K562 (cell line): ENCODE results near the gene AIFM3. TPM values are rescaled to one million over a fixed set of nuclear protein-coding genes. Genes with fewer than 3 reads are reported as not detected.

ENCODE experiments used
- CCAR2 ChIP-seq: fragments of 200-400 bp; formaldehyde crosslinking; IDR thresholded peaks from 2 replicates; pipeline ENCODE4 v1.6.1; 2017; ENCODE audit warnings: mild to moderate bottlenecking, low read depth, low read length
- ETV5 ChIP-seq: sonication (generic); formaldehyde crosslinking; IDR thresholded peaks from 2 replicates; pipeline ENCODE4 v1.4.0; 2020; ENCODE audit warnings: low read depth, mild to moderate bottlenecking, missing genetic modification reagents
- HDAC2 ChIP-seq: fragments of 450-650 bp; IDR thresholded peaks from 2 replicates; pipeline ENCODE4 v1.6.1; 2016; ENCODE audit warnings: mild to moderate bottlenecking
- NFYB ChIP-seq: IDR thresholded peaks from 2 replicates; pipeline ENCODE4 v1.6.1; 2011; ENCODE audit warnings: mild to moderate bottlenecking, moderate library complexity; ENCODE audit not compliant: insufficient read length; ENCODE audit errors: extremely low read depth
- ZNF407 ChIP-seq: fragments of 450-650 bp; IDR thresholded peaks from 2 replicates; pipeline ENCODE4 v1.6.1; 2016; ENCODE audit warnings: low read depth
- polyA plus RNA-seq, 8 experiments: library from polyadenylated mRNA; depleted of rRNA in 4 of 8; stranded (reverse) in 5 of 8; unstranded in 3 of 8; fragments of >200 nt; fragmentation: Nextera tagmentation in 2 of 8; fragmentation: Illumina TruSeq in 1 of 8; extraction: Ambion mirVana in 2 of 8; extraction: Trizol in 1 of 8; gene quantifications; 2 replicates each; pipeline versions ENCODE4 v1.2.1 to v1.2.3, GENCODE V29; 2011 to 2014; ENCODE audit warnings: inconsistent platforms in 1 of 8, missing spikeins in 1 of 8
- total RNA-seq, 7 experiments: library from RNA; depleted of rRNA in 6 of 7; stranded (reverse); fragments of >200 nt in 6 of 7; fragmentation: Illumina TruSeq in 2 of 7; extraction: Trizol in 2 of 7; gene quantifications; 2 replicates each; pipeline versions ENCODE4 v1.2.1 to v1.2.3, GENCODE V29; 2011 to 2021; ENCODE audit warnings: low replicate concordance in 1 of 7
- TF ChIP-seq, protein P1 (sequence below): fragments of 200-600 bp; sonication (generic); IDR thresholded peaks from one replicate; pipeline ENCODE4 v1.6.1; 2012; ENCODE audit warnings: mild to moderate bottlenecking, low read depth, low read length, inconsistent platforms
- TF ChIP-seq, protein P2 (sequence below): sonication (generic); formaldehyde crosslinking; IDR thresholded peaks from 2 replicates; pipeline ENCODE4 v1.8.0; 2022; ENCODE audit warnings: mild to moderate bottlenecking, missing genetic modification reagents

The AIFM3 gene
- total and polyA plus RNA-seq, 9 of the 15 experiments (the other 6 are each of a cell fraction or from before 2014, with no cell fraction given): 0.03 to 0.20 (median 0.07) TPM; not detected in 1

DNA sequence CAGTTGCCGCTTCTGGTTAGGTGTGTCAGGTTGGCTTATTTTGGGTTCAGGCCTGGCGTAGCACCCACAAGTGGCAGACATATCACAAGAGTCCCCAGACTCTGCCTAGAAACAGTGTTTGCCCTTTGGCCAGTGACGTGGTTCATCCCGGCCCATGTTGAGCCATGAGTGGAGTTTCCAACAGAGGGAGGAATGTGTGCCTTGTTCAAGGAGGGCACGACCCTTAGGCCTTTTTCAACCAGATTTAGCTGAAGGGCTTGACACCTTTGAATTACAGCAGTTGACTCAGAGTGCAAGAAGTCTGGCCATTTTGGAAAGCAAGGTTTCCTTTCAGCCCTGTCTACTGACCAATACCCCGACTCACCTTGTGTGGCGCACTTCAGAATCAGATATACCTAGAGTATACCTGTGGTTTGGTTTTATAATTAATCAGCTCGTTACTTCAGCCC, 15.1 kb upstream of the AIFM3 start (continued):
- TF ChIP-seq, protein P1, sequence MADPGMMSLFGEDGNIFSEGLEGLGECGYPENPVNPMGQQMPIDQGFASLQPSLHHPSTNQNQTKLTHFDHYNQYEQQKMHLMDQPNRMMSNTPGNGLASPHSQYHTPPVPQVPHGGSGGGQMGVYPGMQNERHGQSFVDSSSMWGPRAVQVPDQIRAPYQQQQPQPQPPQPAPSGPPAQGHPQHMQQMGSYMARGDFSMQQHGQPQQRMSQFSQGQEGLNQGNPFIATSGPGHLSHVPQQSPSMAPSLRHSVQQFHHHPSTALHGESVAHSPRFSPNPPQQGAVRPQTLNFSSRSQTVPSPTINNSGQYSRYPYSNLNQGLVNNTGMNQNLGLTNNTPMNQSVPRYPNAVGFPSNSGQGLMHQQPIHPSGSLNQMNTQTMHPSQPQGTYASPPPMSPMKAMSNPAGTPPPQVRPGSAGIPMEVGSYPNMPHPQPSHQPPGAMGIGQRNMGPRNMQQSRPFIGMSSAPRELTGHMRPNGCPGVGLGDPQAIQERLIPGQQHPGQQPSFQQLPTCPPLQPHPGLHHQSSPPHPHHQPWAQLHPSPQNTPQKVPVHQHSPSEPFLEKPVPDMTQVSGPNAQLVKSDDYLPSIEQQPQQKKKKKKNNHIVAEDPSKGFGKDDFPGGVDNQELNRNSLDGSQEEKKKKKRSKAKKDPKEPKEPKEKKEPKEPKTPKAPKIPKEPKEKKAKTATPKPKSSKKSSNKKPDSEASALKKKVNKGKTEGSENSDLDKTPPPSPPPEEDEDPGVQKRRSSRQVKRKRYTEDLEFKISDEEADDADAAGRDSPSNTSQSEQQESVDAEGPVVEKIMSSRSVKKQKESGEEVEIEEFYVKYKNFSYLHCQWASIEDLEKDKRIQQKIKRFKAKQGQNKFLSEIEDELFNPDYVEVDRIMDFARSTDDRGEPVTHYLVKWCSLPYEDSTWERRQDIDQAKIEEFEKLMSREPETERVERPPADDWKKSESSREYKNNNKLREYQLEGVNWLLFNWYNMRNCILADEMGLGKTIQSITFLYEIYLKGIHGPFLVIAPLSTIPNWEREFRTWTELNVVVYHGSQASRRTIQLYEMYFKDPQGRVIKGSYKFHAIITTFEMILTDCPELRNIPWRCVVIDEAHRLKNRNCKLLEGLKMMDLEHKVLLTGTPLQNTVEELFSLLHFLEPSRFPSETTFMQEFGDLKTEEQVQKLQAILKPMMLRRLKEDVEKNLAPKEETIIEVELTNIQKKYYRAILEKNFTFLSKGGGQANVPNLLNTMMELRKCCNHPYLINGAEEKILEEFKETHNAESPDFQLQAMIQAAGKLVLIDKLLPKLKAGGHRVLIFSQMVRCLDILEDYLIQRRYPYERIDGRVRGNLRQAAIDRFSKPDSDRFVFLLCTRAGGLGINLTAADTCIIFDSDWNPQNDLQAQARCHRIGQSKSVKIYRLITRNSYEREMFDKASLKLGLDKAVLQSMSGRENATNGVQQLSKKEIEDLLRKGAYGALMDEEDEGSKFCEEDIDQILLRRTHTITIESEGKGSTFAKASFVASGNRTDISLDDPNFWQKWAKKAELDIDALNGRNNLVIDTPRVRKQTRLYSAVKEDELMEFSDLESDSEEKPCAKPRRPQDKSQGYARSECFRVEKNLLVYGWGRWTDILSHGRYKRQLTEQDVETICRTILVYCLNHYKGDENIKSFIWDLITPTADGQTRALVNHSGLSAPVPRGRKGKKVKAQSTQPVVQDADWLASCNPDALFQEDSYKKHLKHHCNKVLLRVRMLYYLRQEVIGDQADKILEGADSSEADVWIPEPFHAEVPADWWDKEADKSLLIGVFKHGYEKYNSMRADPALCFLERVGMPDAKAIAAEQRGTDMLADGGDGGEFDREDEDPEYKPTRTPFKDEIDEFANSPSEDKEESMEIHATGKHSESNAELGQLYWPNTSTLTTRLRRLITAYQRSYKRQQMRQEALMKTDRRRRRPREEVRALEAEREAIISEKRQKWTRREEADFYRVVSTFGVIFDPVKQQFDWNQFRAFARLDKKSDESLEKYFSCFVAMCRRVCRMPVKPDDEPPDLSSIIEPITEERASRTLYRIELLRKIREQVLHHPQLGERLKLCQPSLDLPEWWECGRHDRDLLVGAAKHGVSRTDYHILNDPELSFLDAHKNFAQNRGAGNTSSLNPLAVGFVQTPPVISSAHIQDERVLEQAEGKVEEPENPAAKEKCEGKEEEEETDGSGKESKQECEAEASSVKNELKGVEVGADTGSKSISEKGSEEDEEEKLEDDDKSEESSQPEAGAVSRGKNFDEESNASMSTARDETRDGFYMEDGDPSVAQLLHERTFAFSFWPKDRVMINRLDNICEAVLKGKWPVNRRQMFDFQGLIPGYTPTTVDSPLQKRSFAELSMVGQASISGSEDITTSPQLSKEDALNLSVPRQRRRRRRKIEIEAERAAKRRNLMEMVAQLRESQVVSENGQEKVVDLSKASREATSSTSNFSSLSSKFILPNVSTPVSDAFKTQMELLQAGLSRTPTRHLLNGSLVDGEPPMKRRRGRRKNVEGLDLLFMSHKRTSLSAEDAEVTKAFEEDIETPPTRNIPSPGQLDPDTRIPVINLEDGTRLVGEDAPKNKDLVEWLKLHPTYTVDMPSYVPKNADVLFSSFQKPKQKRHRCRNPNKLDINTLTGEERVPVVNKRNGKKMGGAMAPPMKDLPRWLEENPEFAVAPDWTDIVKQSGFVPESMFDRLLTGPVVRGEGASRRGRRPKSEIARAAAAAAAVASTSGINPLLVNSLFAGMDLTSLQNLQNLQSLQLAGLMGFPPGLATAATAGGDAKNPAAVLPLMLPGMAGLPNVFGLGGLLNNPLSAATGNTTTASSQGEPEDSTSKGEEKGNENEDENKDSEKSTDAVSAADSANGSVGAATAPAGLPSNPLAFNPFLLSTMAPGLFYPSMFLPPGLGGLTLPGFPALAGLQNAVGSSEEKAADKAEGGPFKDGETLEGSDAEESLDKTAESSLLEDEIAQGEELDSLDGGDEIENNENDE: peak; percentile 70
- TF ChIP-seq HDAC2 (no peak), NFYB (no peak), ZNF407 (no peak), ETV5 (CRISPR knock-in tag) (peak; percentile 34; the same call in 1 of the 2 replicates), CCAR2 (no peak)
- TF ChIP-seq, protein P2, sequence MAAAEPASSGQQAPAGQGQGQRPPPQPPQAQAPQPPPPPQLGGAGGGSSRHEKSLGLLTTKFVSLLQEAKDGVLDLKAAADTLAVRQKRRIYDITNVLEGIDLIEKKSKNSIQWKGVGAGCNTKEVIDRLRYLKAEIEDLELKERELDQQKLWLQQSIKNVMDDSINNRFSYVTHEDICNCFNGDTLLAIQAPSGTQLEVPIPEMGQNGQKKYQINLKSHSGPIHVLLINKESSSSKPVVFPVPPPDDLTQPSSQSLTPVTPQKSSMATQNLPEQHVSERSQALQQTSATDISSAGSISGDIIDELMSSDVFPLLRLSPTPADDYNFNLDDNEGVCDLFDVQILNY (CRISPR knock-in tag): no peak
